Left ventricle myocardium inferior (tissue), 1 donor: ENCODE results near the gene ZFP69B. TPM values are rescaled to one million over a fixed set of nuclear protein-coding genes. Genes with fewer than 3 reads are reported as not detected.
A peak's percentile ranks its signal among the peaks of the same experiment; 100 is the strongest.

ENCODE experiments used
- DNase-seq: peaks from one replicate; pipeline ENCODE4 v3.0.0-alpha.2; 2020
- H3K27ac ChIP-seq: fragments of 200-600 bp; replicated peaks from 2 replicates; pipeline ENCODE4 v1.8.0; 2021
- H3K27me3 ChIP-seq: fragments of 200-600 bp; 2 replicates; pipeline ENCODE4 v1.8.0; 2021; ENCODE audit warnings: low read depth
- H3K36me3 ChIP-seq: fragments of 200-600 bp; 2 replicates; pipeline ENCODE4 v1.8.0; 2021
- H3K4me1 ChIP-seq: fragments of 200-600 bp; 2 replicates; pipeline ENCODE4 v1.8.0; 2021
- H3K4me3 ChIP-seq: fragments of 200-600 bp; 2 replicates; pipeline ENCODE4 v1.8.0; 2021; ENCODE audit warnings: mild to moderate bottlenecking, moderate library complexity
- H3K9me3 ChIP-seq: fragments of 200-600 bp; replicated peaks from 2 replicates; pipeline ENCODE4 v1.8.0; 2021
- intact Hi-C: fragments of 100-400 bp; cut with micrococcal nuclease; formaldehyde crosslinking; loops from one replicate; pipeline ENCODE4 v1.11.0; 2022
- total RNA-seq: library from RNA; stranded (reverse); fragmentation: NEBNext Ultra II Directional; extraction: Animal tissue kit (Norgen Biotek cat#: 25700); gene quantifications from one replicate; pipeline ENCODE4 v1.2.1, GENCODE V29; 2021
- TF ChIP-seq, protein P1 (sequence below): fragments of 200-600 bp; IDR thresholded peaks from 2 replicates; pipeline ENCODE4 v1.8.0; 2021; ENCODE audit warnings: antibody characterized with exemption, mild to moderate bottlenecking, borderline replicate concordance
- donor health status: DM: no; HTN: yes; CAD: no; lungs with severe emphysema.

Gene ZFP69B
- total RNA-seq, 1 donor from 2014 or later: 1.1 TPM

DNA sequence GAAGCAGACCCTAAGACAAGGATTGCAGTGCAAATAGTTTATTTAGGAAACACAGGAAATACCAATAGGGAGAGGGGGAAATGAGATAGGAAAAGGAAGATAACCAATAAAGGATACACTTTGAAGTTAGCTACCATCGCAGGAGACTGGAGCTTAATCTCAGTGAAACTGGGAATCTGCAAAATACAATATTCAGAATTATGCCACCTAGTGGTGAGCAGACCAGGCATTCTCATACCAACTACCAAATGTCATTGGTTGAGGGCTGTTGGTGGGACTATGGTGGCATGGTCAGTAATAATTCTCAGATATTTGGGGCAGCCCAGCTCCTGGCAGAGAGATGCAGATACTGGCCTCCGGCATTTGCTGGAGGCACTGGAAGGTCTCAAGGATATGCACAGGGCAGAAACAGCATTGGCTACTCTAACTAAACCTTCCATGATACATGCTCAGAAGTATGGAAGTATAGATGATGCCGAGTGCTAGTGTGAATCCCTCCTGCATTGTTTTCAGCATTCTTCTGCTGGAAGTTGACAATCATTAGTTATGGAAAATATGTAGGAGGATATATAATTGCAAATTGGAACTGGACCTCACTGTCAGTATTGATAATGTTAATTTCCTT is 11.8 kb upstream of the ZFP69B start:
- Histone ChIP-seq H3K36me3 (no peaks in the 10 kb centered on the region), H3K27ac (no peak overlapping the region), H3K27me3 (no peaks in the 10 kb centered on the region), H3K9me3 (no peaks in the 10 kb centered on the region), H3K4me3 (no peak overlapping the region), H3K4me1 (no peaks in the 10 kb centered on the region)
- DNase-seq: no peak
- TF ChIP-seq, protein P1, sequence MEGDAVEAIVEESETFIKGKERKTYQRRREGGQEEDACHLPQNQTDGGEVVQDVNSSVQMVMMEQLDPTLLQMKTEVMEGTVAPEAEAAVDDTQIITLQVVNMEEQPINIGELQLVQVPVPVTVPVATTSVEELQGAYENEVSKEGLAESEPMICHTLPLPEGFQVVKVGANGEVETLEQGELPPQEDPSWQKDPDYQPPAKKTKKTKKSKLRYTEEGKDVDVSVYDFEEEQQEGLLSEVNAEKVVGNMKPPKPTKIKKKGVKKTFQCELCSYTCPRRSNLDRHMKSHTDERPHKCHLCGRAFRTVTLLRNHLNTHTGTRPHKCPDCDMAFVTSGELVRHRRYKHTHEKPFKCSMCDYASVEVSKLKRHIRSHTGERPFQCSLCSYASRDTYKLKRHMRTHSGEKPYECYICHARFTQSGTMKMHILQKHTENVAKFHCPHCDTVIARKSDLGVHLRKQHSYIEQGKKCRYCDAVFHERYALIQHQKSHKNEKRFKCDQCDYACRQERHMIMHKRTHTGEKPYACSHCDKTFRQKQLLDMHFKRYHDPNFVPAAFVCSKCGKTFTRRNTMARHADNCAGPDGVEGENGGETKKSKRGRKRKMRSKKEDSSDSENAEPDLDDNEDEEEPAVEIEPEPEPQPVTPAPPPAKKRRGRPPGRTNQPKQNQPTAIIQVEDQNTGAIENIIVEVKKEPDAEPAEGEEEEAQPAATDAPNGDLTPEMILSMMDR: peak; percentile 76
- intact Hi-C loops: no loop called here

DNA sequence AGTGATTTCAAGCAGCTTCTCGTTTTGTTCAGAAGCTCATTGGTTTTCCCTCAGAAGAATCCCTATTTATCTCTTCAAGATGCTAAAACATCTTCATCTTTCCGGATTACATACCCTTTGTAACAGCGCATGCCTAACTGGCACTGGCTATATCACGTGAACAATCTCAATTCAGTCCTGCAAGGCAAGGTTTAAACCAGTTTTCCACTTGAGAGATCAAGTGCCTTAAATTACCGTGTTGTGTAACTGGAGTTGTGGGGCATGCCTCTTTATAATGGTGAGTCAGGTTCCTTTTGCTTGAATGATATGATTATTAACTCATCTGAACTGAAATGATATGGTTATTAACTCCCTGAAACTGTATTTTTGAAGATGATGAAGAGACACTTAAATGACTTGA is 11.0 kb upstream of the ZFP69B start:
- Histone ChIP-seq H3K9me3 (no peaks in the 10 kb centered on the region), H3K36me3 (no peaks in the 10 kb centered on the region), H3K4me3 (no peak overlapping the region), H3K4me1 (no peaks in the 10 kb centered on the region), H3K27ac (no peak overlapping the region), H3K27me3 (no peaks in the 10 kb centered on the region)
- no peak for DNase-seq
- TF ChIP-seq, protein P1: no peak
- intact Hi-C loops: no loop called here

DNA sequence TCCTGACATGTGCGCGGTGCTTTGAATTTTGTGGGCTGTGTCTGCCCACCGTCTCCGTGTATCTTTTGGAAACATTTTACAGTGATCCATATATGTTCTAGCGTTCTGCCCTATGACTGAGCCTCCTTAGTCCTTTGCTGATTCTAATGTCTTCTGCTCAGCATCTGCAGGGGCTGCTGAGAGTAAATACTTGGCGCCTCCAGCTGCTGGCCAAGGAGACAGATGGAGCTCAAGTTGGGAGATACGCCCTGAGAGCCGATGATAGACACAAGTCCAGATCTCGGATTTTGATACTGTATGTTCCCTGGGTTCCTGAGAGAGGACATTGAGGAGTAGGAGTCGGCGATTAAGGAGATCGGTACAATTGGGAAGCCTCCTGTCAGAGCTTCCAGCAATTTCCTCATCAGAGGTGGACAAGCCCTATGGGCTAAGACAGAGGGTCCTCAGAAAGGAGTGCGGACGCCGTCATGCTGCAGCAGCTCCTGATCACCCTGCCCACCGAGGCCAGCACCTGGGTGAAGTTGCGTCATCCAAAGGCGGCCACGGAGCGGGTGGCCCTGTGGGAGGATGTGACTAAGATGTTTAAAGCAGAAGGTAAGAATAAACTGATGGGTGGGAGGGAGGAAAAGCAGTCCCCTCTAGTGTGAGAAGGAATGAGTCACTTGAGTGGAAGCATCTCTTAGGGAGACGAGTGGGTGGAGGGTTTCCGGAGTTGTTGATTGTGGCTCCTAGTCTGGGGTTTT is 390 bp downstream of the ZFP69B start:
- no peaks in the 10 kb centered on the region for H3K27me3 ChIP-seq
- no peak for DNase-seq
- H3K4me1 ChIP-seq: peaks cover 19% of the 10 kb centered on the region
- peak overlapping the region; percentile 86 for H3K27ac ChIP-seq
- peak overlapping the region; percentile 83 for H3K4me3 ChIP-seq
- H3K36me3 ChIP-seq: peaks cover 15% of the 10 kb centered on the region
- intact Hi-C loops: no loop called here
- TF ChIP-seq, protein P1: no peak
- peaks cover 43% of the 10 kb centered on the region for H3K9me3 ChIP-seq

DNA sequence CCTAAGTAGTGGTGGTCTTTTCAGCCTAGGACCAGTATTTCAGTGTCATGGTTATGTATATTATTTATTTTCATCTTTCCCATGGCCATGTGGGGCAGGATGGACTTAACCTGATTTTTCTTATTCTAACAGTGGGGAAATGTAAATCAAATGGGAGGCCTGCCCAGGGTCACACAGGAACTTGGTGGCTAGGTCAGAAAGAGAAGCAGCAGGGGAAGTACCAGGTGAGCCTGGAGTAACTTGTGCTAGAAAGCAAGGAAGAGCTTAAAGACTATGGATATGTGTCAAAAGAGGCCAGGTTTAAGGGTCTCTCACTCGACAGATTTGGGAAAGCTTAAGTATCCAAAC is 936 bp downstream of the ZFP69B start:
- Histone ChIP-seq H3K27me3 (no peaks in the 10 kb centered on the region), H3K36me3 (peaks cover 21% of the 10 kb centered on the region), H3K4me3 (peak overlapping the region; percentile 83), H3K27ac (no peak overlapping the region), H3K9me3 (peaks cover 43% of the 10 kb centered on the region), H3K4me1 (peaks cover 19% of the 10 kb centered on the region)
- intact Hi-C loops: no loop called here
- TF ChIP-seq, protein P1: no peak
- no peak for DNase-seq

DNA sequence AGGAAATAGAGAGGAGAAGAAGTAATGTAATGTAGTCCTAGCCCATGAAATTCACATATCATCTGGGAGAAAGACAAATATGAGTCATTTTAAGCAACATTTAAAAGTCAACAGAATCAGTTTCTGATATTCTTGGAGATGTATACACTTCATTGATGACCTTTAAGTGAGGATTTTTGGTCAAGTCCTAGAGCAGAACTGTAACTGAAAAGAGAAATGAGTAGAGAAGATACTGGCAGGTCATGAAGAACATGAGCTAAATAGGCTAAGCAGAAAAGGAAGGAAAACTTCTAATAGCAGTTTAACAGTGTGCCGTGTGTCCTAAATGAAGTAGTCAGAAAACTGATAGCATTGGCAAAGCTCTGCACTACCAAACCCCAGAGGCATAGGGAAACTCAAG is 4.6 kb downstream of the ZFP69B start:
- H3K4me3 ChIP-seq: no peak overlapping the region
- H3K4me1 ChIP-seq: peaks cover 12% of the 10 kb centered on the region
- peaks cover 57% of the 10 kb centered on the region for H3K36me3 ChIP-seq
- intact Hi-C loops: no loop called here
- no peak overlapping the region for H3K27ac ChIP-seq
- peaks cover 78% of the 10 kb centered on the region for H3K9me3 ChIP-seq
- TF ChIP-seq, protein P1: no peak
- no peak for DNase-seq
- H3K27me3 ChIP-seq: no peaks in the 10 kb centered on the region
